ENCODE measurements around the gene PJA1.

The PJA1 gene

DNA sequence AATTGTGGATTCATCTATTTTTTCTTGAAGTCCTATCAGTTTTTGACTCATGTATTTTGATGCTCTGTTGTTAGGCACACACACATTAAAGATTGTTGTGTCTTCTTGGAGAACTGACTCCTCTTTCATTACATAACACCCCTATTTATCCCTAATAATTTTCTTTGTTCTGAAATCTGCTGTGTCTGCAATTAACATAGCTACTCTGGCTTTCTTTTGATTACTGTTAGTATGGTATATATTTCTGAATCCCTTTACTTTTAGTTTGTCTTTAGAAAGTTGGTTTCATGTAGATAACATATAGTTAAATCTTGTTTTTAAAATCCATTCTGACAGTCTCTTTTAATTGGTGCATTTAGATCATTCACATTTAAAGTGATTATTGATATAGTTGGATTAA, 5.1 kb upstream of the PJA1 start:
- DNase-seq = no peak

DNA sequence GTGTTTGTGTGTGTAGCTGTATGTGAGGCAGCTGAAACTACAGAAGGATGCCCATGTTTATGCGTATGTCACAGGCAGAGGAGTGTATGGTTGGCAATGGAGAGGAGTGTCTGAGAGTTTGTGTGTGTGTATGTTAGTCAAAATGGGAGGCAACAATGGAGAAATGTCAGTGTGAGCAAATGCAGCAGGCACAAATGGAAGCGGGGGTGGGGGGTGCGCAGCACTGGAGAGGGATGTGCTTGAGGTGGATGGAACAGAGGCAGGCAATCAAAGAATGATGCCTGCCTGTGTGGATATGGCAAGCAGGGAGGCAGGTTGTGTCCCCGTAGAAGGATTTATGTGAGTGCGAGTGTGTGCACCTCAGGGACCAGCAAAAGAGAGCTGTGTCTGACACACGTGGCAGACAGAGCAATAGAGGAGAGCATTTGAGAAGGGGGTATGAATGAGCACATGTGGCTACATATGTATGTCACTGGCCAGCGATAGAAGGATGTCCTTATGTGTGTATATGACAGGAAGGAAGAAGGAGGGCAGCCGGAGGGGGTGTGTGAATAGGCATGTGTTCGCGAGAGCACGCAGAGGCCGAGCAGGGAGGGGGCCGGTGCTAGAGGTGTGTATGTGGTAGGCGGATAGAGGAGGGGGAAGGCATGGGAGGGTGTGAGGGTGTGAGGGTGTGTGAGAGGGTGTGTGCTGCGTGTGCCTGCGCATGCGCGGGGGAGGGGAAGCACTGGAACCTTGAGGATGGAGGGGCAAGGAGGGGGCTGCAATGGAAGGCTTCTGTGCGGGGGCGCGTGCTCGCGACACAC, 1.1 kb downstream of the PJA1 start:
- peak in 31 of 58 donors; percentile 1 to 50 (median 14) for DNase-seq

DNA sequence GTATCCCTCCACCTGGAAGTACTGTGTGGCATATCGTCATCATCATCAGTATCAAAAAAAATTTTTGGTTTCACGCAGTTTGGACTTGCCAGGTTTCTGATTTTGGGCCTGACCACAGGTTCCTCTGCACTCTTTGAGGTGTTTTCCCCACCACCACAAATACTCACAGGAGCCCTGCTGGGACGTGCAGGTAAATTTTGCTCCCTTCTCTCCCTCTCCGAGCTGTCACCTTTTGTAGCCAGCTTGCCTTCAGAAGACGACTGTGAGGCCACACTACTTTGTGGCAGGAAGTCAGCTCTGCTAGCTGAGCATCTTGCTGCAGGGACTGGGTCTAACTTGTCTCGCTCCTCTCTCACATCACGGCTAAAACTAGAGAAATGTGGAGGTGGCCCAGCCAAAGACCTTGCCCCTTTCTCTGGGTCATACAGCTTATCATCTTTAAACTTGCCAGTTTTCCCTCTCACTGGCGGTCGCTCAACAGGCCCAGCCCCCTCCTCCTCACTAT, 2.8 kb downstream of the PJA1 start:
- no peak for DNase-seq

DNA sequence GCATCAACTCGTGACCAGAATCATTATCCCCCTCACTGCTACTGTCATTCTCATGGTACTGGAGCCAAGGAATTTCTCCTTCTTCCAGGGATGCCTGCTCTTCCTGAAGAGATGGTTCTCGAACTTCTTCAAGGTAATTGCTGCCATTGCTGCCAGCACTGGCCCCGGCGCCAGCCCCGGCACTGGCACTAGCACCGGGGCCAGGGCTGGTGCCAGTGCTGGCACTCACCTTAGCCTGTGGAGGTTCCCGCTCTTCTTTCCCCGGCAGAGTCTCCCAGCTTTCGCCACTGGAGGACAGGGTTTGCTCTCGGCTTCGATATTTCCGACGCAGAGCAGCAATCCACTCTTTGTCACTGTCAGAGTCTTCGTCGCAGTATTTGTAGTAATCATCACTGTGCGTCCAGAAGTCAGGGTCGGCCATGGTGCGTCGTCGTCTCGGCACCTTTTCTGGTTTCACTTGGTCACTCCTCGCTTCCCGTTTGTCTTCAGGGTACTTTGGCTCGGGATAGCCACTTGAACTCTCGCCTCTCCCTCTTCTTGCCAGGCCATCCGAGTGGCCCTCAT, 3.4 kb downstream of the PJA1 start:
- no peak for DNase-seq

DNA sequence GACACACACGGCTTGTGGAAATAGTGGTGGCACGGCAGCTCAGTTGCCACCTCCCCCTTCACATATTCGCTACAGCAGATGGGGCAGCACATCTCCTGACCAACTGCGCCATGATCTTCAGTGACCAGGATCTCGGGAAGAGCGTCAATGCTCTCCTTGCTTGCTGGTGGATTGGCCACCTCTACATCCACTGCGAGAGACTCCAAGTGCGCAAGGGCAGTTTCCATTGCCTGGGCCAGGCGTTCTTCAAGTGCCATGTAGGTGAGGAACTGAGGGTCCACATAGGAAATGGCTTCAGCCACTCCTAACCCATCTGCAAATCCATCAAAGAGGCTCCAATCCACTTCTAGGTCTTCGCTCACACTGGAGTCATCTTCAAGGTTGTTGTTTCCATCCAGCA, 3.9 kb downstream of the PJA1 start:
- no peak for DNase-seq

DNA sequence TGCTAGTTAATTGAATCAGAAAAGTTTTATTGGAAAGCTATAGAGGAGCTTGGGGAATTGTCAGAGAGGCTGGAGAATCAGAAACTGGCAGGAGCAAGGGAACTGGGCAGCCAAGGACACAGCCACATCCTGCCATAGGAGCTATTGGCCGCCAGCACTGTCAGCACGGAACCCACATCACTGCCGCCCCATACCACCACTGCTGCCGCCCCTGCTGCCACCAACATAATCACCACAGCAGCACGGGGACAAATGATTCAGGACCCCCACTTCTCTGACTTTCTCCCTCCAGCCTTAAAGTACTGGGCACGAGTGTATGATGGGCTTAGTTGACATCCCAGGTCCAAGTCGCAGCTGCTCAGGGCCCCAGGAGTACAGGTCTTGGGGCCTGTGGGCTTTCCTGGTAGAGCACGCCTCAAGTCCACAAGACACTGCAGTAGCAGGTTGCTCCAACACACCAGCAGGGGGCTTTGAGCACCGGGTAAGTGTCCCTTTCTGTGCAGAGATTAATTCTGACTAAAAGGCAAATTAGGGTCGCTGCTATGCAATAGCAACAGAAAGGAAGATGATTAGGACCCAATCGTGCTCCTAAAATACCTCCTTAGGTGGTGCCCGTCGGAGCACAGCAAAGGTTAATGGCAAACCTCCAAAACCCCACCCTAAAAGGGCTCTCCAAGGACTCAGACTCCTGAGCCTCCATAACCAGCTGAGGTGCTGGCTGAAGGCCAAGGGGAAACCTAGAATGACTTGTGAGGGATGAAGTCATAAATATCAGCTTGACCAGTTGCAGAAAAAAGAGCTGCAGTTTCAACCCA, 6.9 kb downstream of the PJA1 start:
- DNase-seq = peak in 9 of 58 donors; percentile 0 to 37 (median 4)

DNA sequence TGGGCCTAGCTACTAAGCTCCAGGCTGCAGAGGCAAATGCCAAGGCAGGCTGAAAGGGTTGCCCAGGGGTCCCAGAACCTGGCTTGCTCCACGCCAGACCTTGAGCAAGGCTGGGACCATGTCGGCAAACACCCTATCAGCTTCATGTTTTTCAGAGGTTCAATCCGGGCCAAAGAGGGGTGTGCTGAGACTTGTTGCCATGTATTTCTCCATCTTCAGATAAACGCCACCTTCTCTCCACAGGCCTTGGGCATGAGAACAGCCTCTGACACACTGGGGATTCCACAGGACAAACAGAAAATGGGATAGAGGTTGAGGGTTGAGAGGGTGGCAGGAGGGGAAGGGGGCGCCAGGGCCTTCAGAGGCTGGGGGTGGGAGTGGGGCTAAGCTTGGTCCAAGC, 8.6 kb downstream of the PJA1 start:
- DNase-seq = no peak

DNA sequence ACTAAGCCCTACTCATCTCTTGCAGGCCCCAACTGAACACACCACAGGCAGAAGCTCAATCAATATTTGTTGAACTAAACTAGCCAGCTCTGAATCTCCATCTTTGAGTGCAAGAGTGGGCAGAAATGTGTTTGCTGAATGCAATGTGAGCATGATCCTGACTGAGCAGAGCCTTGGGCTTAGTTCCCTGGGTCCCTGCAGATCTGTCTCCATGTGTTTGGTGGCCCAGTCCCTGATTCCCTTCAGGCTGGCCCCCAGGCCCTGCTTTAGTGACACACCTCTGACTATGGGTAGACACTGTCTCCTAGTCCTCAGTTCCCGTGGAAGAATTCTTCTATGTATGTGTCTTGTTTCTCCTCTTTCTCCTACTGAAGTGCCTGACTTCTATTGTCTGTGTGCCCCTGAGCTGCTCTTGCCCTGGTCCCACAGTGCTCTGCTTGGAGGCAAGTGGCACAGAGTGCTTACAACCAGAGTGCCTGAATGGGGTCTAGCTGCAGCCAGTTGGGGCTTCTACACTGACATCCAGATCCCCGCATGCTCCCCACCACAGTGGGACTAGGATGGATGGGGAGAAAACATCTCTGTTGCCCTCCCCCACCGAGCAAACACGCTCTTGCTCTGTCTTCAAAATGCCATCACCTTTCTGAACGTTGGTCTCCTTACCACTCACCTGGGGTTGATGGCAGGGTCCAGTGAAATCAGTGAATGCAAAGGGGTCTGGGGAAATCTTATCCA, 9.3 kb downstream of the PJA1 start:
- DNase-seq = no peak

DNA sequence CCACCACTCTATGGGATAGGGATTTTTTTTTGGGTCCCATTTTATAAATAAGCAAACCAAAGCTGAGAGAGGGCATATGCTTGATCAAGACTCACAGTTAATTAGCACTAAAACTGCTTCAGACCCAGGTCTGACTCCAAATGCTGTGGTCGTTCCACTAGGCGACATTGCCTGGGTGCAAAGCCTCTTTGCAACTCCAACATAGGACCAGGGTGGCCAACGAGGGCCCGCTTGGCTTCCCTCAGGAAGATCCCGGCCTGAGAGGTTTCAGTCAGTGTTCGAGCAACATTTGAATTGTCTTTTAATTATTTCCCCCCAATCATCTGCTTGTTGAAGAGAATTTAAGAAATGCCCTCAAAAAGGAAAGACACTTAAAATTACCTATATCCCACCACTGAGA, 11.2 kb downstream of the PJA1 start:
- DNase-seq = no peak

DNA sequence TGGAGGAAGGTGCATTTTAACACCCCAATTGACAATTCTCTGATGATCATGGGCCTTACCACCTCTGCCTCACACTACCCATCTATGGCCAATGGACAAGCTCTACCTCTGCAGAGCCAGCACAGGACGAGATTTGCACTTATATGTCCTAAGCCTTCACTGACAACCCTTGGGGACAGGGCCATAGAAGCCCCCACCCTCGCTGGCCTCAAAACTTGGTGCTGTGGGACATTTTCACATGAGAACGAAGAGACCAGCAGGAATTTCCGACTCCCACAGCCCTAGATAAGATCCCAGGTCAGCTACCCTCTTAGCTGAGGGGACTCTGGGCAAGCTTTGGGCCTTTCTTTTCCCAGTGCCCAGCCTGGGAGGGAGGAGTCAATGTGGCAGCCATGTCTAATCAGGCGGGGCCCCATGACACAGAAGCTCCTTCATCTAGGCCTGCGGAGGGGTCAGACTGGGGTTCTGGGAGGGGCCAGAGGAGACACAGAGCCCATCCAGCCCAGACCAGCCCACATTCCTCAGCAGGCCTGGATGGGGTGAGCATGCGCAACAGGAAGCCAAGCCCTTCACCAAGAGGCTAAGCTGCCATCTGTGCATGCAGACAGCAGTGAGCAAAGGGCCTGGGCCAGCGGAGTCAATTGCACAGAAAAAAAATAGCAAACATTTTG, 12.1 kb downstream of the PJA1 start:
- DNase-seq = peak in 49 of 58 donors; percentile 7 to 85 (median 56)

DNA sequence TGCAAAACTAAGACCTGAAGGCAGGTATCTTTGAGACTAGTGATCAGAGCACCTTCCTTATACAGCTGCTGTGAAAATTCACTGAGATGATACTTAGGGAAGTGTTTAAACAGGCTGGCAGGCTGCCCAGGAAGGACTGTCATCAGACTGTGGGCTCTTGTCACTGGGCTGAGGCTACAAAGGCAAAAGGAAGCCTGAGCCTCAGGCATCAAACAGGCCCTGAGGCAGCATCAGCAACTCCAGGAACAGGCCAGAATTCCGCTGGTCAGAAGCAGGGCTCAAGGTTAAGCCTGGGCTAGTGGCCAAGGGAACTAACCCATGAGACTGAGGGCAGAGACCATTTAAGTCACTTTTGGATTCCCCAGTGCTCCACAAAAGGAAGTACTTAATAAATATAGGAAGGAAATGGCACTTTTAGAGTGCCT, 12.8 kb downstream of the PJA1 start:
- DNase-seq = peak in 16 of 58 donors; percentile 1 to 50 (median 10)

DNA sequence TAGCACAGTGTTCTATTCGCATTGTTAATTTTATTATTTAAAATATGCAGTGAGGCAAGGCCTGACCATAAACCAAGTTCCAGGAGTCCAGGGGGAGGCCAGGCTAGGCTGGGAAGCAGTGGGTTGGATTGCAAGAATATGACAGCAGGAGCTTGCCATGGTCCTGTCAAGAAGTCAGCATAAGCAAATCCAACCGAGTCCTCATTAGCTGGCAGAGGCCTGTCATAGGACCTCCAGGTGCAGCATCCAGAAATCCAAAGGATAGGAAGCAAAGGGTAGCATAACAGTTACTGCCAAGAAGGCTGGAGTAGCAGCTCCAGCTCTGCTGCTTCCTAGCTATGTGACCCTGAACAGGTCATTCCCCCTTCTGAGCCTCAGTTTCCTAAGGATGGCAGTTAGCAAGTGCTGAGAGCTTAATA, 13.4 kb downstream of the PJA1 start:
- DNase-seq = no peak

DNA sequence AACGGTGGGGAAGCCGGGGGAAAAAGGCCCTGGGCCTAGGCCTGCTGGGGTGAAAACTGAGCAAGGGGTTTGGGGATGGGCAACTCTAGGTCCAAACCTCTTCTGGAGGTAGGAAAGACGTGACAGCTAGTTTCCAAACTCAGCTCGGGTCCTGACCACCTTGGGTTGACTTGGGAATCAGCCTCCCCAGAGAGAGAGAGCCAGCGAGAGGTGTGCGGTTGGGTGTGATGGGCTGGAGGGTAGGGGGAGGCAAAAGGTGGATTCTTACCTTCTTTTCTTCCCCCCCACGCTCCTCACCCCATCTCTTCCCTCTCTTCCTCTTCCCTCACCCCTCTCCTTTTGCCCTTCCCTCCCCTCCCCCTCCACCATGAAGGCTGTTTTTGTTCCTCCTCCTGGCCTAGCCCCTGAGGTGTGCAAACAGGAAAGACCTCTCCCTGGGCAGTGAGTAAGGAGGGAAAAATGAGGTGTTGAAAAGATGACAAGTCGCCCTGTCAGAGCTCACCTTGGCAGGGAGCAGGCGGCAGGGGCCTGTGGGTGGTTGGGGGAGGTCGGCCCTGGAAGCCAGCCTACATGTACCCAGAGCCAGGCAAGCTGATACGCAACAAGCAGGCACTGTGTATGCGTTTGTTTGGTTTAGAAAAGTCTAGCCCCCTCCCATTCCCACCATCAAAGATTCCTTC, 14.8 kb downstream of the PJA1 start:
- DNase-seq = no peak

DNA sequence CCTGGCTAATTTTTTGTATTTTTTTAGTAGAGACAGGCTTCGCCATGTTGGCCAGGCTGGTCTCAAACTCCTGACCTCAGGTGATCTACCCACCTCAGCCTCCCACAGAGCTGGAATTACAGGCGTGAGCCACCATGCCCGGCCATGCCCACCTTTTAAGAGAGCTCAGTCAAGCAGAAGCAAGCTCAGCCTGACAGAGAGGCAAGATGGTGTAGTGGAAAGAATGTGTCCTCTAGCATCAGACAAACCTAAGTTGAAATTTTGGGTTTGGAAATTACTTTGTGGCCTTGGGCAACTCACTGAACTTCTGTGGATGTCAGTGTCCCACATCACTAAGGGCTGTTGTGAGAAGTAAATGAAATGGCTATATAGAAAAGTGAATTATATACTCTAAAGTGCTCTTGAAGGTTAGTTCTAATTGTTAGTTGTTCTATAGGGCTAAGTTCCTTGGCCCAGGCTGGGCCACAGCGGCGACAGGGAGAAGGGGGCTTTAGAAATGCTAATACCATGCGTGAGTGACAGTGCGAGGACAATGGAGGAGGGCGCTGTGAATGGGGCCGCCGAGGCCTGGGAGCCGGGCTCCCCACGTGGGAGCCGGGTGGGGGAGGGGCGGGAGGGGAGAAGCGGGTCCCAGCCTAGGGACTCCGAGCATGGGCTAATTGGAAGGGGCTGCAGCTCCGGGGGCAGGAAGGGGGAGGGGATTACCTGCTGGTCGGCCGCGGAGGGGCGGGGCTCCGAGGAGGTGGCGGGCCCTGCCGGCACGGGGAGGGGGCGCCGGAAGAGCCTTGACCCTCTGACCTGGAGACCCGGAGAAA, 15.6 kb downstream of the PJA1 start:
- DNase-seq = no peak

DNA sequence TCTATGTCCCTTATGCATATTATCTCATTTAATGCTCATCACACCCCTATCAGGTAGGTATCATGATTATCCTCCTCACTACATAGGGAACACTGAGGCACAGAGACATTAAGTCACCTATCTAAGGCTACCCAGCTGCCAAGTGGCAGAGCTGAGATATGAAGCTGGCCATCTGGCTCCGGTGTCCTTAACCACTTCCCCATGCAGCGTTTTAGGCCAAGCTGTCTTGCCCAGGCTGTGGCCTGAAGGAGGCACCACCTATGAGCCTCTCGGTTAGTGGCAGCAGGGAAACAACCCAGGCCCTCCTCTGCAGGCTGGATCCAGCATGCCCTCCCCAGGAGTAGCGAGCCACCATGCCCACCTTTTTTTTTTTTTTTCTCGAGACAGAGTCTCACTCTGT, 16.3 kb downstream of the PJA1 start:
- no peak for DNase-seq

DNA sequence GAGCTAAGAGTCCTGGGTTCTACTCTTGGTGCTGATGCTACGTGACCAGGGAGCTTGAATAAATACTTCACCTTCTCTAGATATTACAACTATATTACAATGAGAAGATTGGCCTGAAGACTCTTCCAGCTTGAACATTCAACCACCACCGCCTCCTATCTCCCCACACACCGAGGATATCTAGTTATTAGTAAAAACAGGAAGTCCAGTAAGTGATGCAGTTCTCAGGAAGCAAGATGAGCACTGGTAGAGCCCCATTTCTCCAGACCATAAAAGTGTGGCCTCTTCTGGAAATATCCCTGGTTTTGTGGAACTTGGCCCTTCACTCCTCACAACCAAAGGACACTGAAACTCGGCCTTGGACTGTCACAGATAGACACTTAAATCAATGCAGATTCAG, 18.5 kb downstream of the PJA1 start:
- no peak for DNase-seq

DNA sequence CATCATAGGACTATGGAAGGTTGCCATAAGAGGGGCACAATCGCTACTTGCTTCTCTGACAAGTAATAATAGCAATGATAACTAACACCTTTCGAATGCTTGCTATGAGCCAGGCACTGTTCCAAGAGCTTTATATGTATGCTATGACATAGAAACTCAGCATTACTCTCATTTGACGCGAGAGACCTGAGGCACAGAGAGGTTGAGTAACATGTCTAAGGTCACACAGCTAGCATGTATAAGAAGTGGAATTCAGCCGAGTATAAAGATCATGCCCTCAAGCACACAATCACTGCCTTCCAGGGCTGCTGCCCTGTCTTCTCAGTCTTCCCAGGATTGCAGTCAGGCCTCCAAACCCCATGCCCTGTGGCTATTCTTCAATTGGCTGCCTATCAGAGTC, 19.5 kb downstream of the PJA1 start:
- no peak for DNase-seq

DNA sequence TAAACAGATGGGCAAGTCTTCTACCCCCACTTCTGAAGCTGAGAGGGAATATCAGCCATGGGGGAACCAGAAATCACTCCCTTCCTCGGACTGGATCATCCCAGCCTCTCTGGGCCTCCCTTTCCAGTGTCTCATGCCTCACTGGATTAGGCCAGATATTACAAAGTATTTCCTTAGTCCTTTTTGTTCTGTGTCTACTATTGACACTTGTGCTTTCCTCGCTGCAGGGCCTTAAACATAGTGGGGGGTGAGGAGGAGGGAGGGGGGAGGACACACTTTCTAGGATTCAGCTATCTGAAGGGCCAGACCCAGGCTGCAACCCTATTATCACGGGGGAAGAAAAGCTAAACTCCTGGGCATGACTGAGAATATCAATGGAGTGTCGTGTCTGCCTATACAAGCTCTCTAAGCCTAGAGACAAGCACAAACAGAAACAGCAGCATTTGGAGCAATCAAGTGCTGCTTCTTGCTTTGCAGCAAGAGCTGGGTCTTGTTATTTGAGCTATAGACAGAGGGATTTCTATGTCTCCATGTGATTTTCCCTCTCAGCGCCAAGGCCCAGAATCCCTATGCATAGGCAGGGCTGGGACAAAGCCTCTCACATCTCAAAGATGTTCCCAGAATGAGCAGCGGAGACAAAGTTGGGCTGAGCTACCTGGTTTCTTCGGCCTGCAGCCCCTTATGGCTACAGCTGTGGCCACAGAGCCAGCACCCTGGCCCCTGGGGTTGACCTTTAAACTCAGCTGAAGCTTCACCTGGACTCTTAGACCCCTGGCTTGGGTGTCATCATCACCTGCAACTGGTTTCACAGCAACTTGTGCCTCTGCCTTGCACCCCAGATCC, 20.2 kb downstream of the PJA1 start:
- DNase-seq = peak in 1 of 58 donors; percentile 2
